Measurements from ENCODE around the gene AP2A2.

DNA sequence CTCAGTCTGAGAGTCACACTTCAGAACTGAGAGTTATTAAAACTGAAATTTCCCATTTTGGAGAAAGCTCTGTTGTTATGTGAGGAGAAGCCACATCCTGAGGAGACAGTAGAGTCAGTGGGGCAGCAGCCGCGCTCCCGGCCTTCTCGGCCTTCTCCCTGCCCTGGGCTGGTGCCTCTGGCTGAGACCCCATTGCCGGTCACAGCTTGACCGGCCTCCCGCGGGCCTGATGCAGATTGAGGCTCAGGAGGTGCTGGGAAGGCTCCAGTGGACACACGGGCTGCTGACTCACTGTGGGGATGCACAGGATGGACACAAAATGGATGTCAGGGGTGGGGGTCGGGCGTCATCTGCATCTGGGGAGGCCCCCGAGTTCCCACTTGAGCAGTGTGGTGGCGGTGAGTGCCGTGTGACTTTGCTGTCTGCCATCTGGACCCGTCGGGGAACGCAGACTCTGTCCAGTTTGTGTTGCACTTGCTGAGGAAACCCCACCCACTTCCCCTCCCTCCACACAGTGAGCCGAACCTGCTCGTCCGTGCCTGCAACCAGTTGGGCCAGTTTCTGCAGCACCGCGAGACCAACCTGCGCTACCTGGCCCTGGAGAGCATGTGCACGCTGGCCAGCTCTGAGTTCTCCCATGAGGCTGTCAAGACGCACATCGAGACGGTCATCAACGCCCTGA is 60.7 kb downstream of the AP2A2 start:
- TF ChIP-seq CTCF (IDR thresholded peaks at IDR 0.05 in 4 of 5, conservative IDR thresholded peaks at IDR 0.05 in 1 of 5) (no peak), POLR2A (IDR thresholded peaks at IDR 0.05) (no peak)
